Measurements from ENCODE around the gene ATP7A.
"Not testable (repeated sequence)": the region's sequence is repeated elsewhere in the genome, so short reads cannot be mapped to it uniquely, and the experiment has no call there.

Gene ATP7A

DNA sequence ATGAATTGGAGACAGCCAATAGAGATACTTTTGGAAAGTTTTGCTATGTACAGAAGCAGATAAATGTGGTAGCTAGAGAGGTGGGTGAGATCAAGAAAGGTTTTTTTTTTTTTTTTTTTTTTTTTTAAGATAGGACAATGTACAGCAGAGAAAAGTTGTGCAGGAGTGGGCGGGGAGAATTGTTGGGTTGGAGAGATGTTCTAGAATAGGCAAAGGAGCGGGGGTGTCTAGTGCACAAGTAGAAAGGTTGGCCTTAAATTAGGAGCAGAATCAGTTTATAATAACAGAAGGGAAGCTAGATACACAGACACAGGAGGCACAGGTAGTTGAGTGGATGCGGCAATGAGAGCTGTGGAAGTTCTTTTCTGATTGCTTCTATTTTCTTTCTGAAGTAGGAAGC lies 127.4 kb downstream of the ATP7A start:
- DNase-seq (ENCODE audit: low spot score) = no peak

DNA sequence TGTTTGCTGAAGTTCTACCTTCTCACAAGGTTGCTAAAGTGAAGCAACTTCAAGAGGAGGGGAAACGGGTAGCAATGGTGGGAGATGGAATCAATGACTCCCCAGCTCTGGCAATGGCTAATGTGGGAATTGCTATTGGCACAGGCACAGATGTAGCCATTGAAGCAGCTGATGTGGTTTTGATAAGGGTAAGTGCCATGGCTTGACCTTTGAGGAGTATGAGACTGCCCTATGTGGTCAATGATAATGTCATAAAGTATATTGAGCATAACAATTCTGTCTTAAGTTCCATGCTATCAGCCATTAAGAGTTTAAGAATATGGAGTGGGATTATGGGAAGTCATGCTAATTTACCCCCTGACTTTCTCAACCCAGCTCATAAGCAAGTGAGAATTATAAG lies 132.1 kb downstream of the ATP7A start:
- DNase-seq (ENCODE audit: low spot score) = no peak

DNA sequence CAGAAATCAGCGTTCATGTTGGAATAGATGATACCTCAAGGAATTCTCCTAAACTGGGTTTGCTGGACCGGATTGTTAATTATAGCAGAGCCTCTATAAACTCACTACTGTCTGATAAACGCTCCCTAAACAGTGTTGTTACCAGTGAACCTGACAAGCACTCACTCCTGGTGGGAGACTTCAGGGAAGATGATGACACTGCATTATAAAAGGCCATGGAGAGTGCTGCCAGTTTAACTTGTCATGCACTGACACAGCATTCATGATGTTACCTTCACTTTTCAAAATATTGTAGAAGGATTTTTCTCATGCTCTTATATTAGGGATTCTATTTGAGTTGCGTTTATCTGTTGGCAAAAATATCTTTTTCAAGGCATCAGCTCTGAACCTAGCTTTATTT lies 135.9 kb downstream of the ATP7A start:
- no peak for DNase-seq (ENCODE audit: low spot score)

DNA sequence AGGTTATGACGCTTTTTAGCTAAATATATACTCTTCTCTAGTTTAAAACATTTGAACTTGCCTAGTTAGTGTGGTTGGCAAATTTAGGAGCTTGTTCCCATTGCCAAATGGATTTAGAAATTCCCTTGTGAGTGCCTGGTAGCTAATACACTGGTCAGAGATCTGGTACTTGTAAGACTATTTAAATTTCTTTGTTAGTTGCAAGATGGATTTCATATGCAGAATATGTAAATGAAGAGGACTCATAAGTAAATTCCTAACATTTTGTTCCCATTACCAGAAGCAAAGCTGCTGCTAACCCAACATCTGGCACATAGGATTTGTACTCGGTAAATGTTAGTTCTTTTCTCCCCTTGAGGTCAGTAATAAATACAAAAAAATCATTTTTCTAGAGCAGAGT lies 137.6 kb downstream of the ATP7A start:
- DNase-seq (ENCODE audit: low spot score) = no peak

DNA sequence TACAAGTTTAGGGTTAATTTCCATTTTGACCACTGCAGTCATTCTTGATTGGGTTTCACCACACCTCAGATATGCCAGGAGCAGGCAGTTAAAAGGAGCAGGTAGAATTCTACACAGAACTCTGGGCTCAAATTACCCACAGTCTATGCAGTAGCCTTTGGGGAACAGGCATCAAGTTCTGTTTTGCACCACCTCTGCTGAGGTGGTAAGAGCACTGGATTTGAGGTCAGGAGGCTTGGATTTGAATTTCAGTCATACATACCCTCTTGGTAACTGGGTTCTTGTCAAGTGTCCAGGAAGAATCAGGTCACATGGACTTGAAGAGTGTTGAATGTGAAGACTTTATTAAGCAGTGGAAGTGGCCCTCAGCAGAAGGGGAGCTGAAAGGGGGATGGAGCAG lies 153.2 kb downstream of the ATP7A start:
- no peak for DNase-seq (ENCODE audit: low spot score)

DNA sequence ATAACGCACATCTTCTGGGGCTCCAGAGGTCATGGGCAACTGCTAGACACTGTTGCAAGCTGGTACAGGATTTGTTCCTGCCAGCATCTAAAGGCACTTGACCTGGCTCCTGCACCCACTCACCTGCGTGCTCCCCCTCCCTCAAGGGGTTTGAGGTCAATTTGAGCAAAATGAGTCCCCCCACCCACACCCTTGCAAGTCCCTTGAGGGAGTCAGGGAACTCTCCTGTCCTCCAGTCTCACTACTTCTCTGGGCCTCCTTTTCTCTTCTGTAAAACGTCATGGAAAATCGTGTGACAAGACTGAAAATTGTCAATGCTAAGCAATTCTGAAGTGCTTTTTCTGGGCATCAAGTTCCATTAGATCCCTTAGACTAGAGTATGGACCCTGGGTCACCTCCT lies 153.7 kb downstream of the ATP7A start:
- DNase-seq (ENCODE audit: low spot score) = no peak

DNA sequence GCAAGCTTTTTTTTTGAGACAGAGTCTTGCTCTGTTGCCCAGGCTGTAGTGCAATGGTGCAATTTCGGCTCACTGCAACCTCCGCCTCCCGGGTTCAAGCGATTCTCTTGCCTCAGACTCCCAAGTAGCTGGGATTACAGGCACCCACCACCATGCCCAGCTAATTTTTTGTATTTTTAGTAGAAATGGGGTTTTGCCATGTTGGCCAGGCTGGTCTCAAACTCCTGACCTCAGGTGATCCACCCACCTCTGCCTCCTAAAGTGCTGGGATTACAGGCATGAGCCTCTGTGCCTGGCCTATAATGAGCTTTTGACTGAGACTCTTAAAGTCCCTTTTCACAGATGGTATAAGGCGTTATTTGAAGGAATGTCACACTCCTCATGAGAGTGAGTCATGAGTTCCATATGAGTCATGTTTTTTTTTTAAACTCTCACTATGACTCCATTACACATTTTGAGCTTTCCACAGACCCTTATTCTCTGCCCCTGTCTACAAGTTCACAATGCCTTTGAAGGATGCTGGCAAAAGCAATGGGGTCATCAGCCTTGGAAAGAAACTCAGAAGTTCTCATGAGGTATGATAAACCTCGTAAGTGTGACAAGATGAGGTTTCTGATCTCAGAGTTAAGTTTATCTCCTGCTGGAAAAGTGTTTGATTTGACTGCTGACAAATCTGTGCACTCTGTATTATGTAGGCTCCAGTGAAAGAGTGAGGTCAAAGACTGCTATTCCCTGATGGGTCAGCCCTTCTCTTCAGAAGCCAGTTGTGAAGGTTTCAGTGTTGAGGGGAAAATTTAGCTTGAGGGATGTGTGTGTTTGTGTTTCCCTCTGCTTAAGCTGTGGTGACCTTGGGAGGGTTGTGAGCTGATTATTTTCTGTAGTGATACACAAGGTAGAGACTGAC lies 154.5 kb downstream of the ATP7A start:
- DNase-seq (ENCODE audit: low spot score) = peak; percentile 49

DNA sequence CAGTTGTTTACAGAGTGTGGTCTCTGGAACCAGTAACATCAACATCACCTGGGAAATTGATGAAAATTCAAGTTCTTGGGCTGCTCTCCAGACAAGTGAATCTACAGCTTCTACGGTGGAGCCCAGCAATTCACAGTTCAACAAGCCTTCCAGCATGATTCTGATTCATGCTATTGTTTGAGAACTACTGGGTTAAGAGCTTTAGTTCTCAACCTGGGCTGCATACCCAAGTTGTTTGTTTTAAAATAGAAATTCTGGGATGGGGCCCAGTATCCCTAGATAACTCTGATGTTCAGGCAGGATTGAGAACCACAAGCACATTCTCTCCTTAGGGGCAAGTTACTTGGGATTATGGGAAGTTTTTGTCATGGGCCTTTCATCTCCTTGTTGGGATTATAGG lies 155.6 kb downstream of the ATP7A start:
- DNase-seq (ENCODE audit: low spot score) = no peak

DNA sequence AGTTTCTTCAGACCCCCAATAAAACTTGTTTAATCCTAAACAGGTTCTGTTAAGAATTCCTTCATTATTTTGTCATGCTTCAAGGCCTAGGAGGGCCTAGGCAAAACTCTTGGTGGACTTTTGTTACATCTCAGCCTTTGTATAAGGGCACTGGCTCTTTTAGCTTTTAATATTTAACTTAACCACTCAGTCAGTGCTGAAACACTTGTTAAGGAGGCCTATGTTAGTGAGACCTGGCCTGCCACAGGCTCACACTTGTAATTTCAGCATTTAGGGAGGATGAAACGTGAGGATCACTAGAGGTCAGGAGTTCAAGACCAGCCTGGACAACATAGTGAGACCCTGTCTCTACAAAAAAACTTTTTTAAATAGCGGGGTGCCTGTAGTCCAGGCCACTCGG lies 160.8 kb downstream of the ATP7A start:
- no peak for DNase-seq (ENCODE audit: low spot score)

DNA sequence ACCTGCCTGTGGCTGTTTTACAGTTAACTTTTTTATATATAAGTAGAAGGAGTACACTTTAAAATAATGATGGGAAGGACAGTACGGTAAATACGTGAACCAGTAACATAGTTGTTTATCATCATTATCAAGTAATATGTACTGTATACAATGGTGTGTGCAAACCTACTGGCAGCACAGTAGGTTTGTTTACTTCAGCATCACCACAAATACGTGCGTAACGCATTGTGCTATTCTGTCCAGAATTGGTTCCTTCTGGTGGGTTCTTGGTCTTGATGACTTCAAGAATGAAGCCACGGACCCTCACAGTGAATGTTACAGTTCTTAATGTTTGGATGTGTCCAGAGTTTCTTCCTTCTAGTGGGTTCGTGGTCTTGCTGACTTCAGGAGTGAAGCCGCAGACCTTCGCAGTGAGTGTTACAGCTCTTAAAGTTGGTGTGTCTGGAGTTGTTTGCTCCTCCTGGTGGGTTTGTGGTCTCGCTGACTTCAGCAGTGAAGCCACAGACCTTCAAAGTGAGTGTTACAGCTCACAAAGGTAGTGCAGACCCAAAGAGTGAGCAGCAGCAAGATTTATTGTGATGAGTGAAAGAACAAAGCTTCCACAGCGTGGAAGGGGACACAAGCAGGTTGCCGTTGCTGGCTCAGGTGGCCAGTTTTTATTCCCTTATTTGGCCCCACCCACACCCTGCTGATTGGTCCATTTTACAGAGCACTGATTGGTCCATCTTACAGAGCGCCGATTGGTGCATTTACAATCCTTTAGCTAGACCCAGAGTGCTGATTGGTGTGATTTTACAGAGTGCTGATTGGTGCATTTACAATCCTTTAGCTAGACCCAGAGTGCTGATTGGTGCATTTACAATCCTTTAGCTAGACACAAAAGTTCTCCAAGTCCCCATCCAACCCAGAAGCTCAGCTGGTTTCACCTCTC lies 162.9 kb downstream of the ATP7A start:
- not testable (repeated sequence) for DNase-seq (ENCODE audit: low spot score)

DNA sequence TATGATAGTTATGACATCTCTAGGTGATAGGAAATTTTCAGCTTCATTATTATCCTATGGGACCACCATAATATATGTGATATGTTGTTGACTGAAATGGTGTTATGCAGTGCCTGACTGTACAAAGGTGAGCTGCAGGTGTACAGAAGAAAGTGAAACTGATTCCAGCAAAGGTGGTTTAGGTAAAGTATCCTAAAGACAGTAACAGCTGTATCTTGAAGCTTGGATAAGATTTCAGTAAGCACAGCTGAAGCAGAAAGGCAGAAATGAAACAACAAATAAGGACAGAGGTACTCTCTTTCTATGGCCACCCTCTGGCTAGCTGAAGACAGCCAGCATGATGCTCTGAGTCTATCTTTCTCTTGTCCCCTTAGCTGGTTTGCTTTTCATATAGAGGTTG lies 163.6 kb downstream of the ATP7A start:
- DNase-seq (ENCODE audit: low spot score) = no peak

DNA sequence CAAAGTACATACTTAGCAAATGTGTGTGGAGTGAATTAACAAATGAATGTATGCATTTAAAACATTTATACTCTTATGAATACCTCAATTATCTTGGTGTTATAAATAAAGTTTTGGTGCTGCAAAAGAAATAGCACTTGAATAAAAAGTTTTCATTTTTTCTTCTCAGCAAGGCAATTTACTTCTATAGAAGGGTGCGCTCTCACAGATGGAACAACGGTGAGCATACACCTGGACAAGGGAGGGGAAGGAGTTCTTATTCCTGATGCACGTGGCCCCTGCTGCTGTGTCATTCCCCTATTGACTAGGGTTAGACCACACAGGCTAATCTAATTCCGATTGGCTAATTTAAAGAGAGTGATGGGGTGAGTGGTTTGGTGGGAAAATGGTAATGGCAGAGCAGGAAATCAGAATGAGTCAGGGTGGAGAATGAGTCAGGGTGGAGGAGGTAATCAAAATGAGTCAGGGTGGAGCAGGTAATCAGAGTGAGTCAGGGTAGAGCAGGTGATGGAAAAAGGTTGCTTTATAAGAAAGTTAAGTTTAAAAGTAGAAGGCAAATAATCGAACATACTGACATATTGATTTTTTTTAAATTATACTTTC lies 165.4 kb downstream of the ATP7A start:
- DNase-seq (ENCODE audit: low spot score) = no peak

DNA sequence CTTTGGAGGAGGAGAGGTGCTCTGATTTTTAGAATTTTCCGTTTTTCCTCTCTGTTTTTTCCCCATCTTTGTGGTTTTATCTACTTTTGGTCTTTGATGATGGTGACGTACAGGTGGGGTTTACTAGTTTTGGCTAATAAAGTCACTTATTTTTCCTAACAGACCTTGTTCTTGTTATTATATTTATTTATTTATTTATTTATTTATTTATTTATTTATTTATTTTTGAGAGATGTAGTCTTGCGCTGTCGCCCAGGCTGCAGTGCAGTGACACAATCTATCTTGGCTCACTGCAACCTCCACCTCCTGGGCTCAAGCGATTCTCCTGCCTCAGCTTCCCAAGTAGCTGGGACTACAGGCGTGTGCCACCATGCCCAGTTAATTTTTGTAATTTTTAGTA lies 170.9 kb downstream of the ATP7A start:
- not testable (repeated sequence) for DNase-seq (ENCODE audit: low spot score)

DNA sequence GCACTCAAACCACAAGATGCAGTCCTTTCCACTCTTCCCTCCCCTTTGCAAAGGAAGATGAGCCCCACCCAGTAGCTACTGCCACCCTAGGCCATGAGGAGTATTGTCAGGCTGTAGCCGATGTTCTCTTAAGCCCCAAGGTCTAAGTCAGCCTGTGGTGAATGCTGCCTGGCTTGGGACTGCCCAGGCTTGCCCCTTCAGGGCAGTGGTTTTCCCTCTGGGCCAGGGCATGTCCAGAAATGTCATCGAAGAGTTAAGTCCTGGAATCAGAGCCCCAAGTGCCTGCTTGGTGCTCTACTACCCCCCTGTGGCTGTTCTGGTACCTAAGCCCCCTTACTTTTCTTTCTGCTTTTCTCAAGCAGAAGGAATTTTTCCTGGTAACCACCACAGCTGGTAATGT lies 181.8 kb downstream of the ATP7A start:
- DNase-seq (ENCODE audit: low spot score) = peak; percentile 16

DNA sequence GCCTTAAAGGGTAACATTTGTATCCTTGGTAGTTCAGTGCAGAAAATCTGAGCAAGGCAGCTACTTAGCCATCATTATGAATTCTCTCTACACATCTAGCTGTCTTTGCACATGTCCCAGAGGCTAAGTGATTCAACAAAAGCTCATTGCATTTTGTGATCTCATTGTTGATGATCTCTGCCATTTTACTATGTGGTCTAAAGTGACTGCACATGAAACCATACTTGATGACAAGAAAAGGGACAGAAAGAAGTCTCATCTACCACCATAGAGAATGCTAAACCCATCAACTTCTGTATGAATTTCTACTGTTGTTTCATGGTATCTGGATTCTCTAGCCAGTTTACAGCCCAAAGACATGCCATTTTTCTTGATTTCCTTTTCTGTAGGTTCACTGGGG lies 187.6 kb downstream of the ATP7A start:
- DNase-seq (ENCODE audit: low spot score) = no peak
